ENCODE measurements around the gene USH2A. TPM values are rescaled to one million over a fixed set of nuclear protein-coding genes. Genes with fewer than 3 reads are reported as not detected.

USH2A gene
- total RNA-seq, 6 donors from 2014 or later, result under 0.01 to 0.11 TPM; not detected in 4

DNA sequence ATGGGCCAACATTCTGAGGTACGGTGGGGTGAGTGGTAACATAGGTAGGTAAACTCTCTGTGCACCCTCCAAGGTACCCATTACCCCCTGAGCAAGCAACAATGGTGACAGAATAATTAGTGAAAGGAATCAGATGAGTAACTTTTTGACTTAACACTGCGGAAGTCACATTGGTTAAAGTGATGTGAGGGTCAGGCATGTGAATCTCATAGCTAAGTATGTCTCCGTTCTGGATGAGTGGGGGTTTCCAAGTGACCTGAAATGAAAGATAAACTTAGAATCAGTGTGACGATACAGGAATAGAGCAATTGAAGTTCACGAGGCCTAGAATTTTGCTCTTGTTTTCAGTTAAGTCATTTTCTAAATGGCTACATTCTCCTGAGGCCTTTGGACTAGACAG is 544.4 kb downstream of the USH2A start:
- H3K4me3 ChIP-seq, result no peak overlapping the region
- H3K36me3 ChIP-seq, result no peaks in the 10 kb centered on the region
- no peak for DNase-seq
- ATAC-seq (ENCODE audit: low FRiP score in 2 of 2), result no peak
- TF ChIP-seq EP300 (IDR thresholded peaks at IDR 0.05) (no peak), POLR2AphosphoS5 (IDR thresholded peaks at IDR 0.05) (no peak), POLR2A (IDR thresholded peaks at IDR 0.05) (no peak)
- TF ChIP-seq, protein P1, sequence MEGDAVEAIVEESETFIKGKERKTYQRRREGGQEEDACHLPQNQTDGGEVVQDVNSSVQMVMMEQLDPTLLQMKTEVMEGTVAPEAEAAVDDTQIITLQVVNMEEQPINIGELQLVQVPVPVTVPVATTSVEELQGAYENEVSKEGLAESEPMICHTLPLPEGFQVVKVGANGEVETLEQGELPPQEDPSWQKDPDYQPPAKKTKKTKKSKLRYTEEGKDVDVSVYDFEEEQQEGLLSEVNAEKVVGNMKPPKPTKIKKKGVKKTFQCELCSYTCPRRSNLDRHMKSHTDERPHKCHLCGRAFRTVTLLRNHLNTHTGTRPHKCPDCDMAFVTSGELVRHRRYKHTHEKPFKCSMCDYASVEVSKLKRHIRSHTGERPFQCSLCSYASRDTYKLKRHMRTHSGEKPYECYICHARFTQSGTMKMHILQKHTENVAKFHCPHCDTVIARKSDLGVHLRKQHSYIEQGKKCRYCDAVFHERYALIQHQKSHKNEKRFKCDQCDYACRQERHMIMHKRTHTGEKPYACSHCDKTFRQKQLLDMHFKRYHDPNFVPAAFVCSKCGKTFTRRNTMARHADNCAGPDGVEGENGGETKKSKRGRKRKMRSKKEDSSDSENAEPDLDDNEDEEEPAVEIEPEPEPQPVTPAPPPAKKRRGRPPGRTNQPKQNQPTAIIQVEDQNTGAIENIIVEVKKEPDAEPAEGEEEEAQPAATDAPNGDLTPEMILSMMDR (IDR thresholded peaks at IDR 0.05), result no peak
- H3K4me1 ChIP-seq, result no peaks in the 10 kb centered on the region
- H3K27ac ChIP-seq, result no peak overlapping the region
- no peaks in the 10 kb centered on the region for H3K9me3 ChIP-seq
- H3K27me3 ChIP-seq, result no peaks in the 10 kb centered on the region
- 89 to 90% methylated on average over 5 of the region's 5 CpGs for WGBS, 2 donors

DNA sequence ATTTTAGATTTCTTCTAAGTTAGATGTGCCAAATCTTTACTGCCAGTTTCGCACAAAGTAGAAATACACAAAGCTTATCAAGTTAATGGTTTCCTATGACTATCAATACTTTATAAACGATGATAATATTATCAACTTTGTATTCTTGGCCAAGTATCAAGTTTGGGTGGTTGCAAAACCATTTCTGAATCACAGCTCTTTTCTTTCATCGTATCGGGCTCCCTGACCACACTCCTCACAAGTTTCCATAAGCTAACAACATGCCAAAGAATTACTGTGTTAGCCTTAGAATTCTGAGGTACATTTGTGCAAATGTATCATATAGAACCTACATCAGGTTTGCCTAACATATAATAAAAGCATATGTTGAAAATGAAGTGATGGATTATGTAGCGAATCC is 545.1 kb downstream of the USH2A start:
- no peak for ATAC-seq (ENCODE audit: low FRiP score in 2 of 2)
- DNase-seq, result no peak
- Histone ChIP-seq H3K9me3 (no peaks in the 10 kb centered on the region), H3K4me3 (no peak overlapping the region), H3K27ac (no peak overlapping the region), H3K36me3 (no peaks in the 10 kb centered on the region), H3K4me1 (no peaks in the 10 kb centered on the region), H3K27me3 (no peaks in the 10 kb centered on the region)
- TF ChIP-seq, protein P1 (IDR thresholded peaks at IDR 0.05), result no peak
- TF ChIP-seq POLR2A (IDR thresholded peaks at IDR 0.05) (no peak), EP300 (IDR thresholded peaks at IDR 0.05) (no peak), POLR2AphosphoS5 (IDR thresholded peaks at IDR 0.05) (no peak)
- WGBS, 2 donors, result 71 to 72% methylated on average over 5 of the region's 5 CpGs

DNA sequence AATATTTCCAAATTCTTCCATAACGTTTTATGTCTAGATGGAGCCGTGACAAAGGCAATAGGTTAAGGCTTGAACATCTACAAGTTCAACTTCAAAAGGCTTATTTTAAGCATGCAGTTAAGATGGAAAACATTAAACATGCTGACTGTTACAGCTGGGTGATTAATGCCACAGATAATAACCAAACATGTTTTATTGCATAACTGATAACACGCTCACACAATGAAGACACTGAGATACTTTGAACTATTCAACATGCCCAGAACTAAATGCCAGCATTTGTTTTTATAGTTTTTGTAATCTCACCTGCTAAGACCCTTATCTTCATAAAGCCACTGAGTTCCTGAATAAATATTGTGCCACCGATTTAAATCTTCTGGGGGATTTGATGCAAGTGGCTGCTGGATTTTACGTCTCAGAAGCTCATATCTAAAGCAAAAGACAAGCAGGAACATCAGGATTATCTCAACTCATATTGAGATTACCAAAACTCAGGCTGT is 545.7 kb downstream of the USH2A start:
- Histone ChIP-seq H3K27ac (no peak overlapping the region), H3K9me3 (no peaks in the 10 kb centered on the region), H3K27me3 (no peaks in the 10 kb centered on the region), H3K36me3 (no peaks in the 10 kb centered on the region), H3K4me1 (no peaks in the 10 kb centered on the region), H3K4me3 (no peak overlapping the region)
- DNase-seq (no peak), ATAC-seq (ENCODE audit: low FRiP score in 2 of 2) (no peak)
- no peak for TF ChIP-seq POLR2A (IDR thresholded peaks at IDR 0.05)
- no peak for TF ChIP-seq EP300 (IDR thresholded peaks at IDR 0.05)
- TF ChIP-seq, protein P1 (IDR thresholded peaks at IDR 0.05), result no peak
- TF ChIP-seq POLR2AphosphoS5 (IDR thresholded peaks at IDR 0.05), result no peak
- 58 to 65% methylated on average over 5 of the region's 5 CpGs for WGBS, 2 donors

DNA sequence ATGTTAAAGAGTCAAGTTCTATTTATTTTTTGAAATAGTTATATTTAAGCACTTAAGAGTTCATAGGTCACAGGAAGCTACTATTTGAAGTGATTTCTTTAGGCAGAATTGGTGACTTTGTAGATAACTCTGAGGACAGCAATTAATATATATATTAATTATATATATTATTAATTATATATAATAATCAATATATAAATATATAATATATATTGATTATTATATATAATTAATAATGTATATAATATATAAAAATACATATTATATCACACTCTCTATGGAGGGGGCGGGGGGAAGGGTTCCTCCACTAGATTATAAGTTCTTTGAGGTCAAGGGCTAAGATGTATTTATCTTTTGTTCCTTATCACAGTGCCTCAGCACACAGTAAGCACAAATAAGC is 547.5 kb downstream of the USH2A start:
- no peak for ATAC-seq (ENCODE audit: low FRiP score in 2 of 2)
- Histone ChIP-seq H3K36me3 (no peaks in the 10 kb centered on the region), H3K4me3 (no peak overlapping the region), H3K27me3 (no peaks in the 10 kb centered on the region), H3K9me3 (no peaks in the 10 kb centered on the region), H3K27ac (no peak overlapping the region), H3K4me1 (no peaks in the 10 kb centered on the region)
- TF ChIP-seq POLR2AphosphoS5 (IDR thresholded peaks at IDR 0.05), result no peak
- no peak for DNase-seq
- 66 to 87% methylated on average over 1 of the region's 1 CpG for WGBS, 2 donors

DNA sequence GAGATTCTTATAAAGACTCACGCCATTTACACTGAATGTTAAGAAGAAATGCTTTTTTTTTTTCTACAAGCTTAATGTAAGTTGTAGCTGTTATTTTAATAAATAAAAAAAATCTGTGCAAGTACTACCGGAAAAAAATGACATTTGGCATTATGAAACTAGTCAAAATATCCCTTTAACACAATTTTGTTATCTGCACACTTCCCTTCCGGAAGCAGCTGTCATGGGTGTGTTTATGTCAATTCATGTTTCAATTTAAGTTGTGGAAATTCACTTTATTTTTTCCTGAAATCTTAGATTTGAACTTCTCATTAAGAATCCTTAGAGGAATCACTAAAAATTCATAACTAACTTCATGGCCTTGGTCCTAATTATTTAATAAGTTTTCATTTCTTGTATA is 548.0 kb downstream of the USH2A start:
- DNase-seq (no peak), ATAC-seq (ENCODE audit: low FRiP score in 2 of 2) (no peak)
- Histone ChIP-seq H3K27ac (no peak overlapping the region), H3K36me3 (no peaks in the 10 kb centered on the region), H3K4me3 (no peak overlapping the region), H3K27me3 (no peaks in the 10 kb centered on the region), H3K4me1 (no peaks in the 10 kb centered on the region), H3K9me3 (no peaks in the 10 kb centered on the region)
- TF ChIP-seq EP300 (IDR thresholded peaks at IDR 0.05) (no peak), POLR2A (IDR thresholded peaks at IDR 0.05) (no peak), POLR2AphosphoS5 (IDR thresholded peaks at IDR 0.05) (no peak)
- TF ChIP-seq, protein P1 (IDR thresholded peaks at IDR 0.05), result no peak
- WGBS, 2 donors, result 58 to 65% methylated on average over 3 of the region's 3 CpGs
